Measurements from ENCODE around the gene LPIN3.

DNA sequence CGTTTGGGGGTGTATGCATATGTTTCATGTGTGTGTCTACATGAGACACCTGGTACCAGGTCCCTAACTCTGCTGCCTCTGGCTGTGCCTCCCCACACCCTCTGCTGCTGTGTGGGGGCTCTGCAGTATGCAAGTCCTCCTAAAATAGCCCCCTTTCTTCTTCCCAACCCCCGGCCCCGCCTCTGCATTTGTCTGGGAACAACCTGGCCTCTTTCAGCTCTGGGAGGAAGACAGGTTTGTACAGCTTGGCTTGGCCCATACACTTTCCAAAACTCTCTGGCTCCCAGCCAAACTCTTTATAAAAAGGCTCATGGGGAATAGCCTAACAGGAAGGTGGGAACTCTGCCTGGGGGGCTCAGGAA is 53.1 kb downstream of the LPIN3 start:
- no peak for TF ChIP-seq POLR2A (IDR thresholded peaks at IDR 0.05)
- no peak for TF ChIP-seq CTCF (IDR thresholded peaks at IDR 0.05)

Measured in Peyer's patch (tissue), 4 donors.